Activated naive CD4-positive, alpha-beta T cell treated with anti-CD3 and anti-CD28 coated beads, Interleukin-2, amount 50 U/mL, for 16 hours (primary cell): ENCODE data around the gene CYP19A1.

Source experiments
- DNase-seq: peaks from one replicate; pipeline ENCODE4 v3.0.0-alpha.2; 2020

Gene CYP19A1

DNA sequence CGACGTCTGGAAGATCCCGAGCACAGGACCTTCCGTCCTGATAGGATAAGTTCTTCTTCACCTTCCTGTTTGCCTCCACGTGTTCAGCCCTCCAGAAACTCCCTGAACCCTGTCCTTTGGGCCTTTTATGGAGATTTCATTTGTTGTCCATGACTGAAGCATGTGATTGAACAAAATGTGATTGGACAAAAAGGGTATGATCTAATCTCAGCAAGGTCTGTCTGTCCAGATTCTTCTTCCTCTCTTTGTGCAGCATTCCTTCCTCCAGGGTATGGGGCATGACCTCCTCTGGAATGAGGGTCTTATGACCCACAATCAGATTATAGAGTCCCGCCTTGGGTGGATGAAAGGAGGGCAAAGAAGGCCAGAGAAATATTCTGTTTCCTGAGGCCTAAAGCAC lies at the start of gene CYP19A1:
Gene CYP19A1 (minus strand): TSS at position 101 of the 400 bp plus-strand sequence. CDS start 95,684 bp downstream, outside the sequence.
- no peak for DNase-seq

DNA sequence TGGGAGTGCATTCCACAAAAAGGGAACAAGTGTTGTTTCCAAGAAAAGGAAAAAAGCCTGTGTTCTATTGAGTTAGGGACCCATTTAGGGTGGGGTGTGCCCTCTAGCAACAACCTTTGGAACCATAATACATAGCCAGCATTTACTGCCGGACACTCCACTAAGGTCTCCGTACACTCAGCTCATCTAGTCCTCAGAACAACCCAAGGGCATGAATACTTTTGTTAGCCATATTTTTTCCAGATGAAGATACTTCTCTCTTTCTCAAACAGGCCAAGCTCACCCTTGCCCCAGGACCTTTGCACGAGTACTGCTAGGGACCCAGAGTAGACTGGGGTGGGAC lies 49.3 kb upstream of the CYP19A1 start:
- DNase-seq = no peak

DNA sequence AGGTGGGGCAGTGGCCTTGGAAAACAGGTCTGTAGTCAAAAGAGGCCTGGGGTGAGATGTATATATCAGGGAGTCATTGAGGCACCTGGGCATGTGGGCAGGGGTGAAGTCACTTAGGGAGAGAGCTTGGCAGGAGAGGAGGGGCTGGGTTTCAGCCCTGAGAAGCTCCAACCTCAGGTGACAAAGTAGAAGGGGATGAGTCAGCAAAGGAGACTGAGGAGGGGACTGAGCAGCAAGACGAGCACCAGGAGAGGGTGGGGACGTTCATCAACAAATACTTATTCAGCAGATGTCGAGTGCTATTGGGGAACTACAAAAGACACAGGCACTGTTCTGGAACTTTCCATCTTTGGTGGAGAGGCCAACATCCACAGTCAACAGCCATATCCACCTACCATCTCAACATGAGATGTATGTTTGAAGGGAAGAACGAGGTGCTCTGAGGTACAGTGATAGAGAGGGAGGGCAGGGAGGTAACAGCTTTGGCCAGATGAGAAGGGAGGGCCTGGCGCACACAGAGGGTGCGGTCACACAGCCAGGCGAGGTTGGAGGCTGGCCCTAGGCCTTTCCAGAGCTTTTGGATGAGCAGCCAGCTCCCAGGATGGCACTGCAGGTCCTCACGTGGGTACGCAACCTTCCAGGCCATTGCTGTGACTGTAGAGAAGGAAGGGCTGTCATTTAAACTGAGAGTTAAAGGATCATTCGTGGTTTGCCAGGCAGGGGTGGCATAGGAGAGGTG lies 48.7 kb upstream of the CYP19A1 start:
- DNase-seq = no peak

DNA sequence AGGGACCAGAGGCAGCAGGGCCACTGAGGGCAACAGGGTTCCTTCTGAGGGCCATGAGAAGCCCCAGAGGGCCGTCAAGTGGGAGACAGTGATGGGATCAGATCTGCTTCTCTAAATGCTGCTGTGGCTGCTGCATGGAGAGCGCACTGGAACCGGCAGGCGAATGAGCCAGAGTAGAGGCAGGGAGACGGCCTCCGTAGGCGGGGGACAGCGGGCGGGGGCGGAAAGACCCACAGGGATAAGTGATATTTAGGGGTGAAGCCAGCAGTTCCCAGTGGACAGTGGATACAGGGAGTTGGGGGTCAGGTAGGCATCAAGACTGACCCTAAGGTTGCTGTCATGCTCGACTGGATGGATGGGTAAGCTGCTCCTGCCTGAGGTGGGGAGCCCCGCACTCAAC lies 48.1 kb upstream of the CYP19A1 start:
- no peak for DNase-seq

DNA sequence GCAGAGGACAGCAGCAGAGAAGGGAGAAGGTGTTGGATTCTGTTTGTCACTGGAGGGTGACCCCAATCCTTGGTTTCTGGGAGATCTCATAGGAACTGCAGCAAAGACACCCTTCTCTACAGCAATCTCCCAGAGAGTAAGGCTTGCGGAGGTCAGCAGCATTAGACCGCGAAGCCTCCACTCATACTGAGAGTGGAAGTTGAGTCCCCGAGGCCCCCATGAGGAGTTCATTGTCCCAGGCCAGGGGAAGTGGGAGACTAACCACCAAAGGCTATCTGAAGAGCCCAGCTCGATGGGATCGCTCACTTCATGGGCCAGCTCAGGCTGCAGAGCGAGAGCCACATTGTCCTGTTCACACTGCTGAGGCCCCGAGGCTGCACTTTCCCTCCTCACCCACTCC lies 47.6 kb upstream of the CYP19A1 start:
- no peak for DNase-seq

DNA sequence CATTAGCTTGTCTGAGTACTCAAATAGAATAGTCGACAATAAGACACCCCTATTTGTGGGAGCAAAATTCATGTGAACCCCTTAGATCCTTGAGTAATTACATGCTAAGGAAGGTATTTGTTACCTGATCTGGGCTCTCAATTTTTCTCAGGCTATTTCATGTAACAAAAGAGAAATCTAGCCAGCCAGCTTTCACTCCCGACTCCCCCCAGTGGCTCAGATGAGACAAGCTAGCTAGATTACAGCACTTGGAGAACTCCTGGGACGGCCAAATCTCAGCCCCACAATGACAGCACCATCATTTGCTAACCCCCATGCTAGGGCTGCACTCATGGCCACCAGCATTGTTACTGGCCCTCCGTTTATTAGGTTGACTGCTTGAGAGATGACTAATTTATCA lies 44.4 kb upstream of the CYP19A1 start:
- no peak for DNase-seq

DNA sequence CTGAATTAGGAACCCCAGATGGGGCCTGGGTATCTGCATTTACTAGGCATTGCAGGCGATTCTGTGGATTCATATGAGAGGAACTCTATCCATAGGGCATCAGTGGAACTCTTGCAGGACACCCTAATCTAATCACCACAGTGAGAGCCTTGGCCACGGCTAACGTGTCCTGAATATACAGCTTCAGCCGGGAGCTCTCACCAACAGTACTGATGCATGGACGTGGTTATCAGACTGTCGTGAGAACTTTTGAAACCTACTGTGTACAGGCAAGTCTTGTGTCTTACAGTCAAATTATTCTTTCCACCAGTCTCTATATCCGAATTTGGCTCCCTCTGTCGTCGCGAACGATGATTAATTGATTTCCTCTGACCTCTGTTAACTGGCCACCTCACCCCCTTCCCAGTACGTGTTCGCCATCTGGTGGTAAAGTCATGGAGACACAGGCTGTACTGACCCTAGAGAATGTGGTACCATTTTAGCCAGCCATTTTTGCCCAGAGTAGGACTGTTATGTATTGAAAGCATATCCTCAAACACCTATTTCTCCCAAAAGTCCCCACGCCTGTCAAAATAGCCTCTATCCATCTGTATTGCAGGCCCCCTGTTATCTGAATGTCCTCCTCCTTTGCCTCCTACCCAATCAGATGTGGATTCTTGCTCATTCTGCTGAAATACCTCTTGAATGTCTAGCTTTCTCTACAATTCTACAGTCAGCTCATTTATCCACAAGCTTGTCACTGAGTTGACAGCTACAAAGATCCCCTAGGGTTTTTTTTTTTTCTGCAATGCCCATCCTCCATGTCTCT lies 42.8 kb upstream of the CYP19A1 start:
- no peak for DNase-seq

DNA sequence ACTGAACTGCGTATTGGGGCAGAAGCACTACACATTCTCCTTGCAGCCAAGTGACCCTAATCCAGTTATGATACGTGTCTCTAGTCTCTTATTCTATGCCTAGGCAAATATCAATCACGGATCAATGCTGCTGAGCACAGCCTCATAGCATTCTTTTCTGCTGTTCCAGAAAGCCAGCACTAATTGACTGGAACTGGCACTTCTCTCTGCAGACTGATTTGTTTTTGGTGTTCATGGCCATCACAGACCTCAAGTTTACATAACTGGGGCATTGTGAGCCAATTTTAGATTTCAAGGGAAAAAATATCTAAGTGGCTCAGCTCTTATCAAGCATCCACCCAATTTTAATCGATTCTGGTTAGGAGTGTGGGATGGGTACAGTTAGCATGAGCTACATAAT lies 41.0 kb upstream of the CYP19A1 start:
- DNase-seq = no peak

DNA sequence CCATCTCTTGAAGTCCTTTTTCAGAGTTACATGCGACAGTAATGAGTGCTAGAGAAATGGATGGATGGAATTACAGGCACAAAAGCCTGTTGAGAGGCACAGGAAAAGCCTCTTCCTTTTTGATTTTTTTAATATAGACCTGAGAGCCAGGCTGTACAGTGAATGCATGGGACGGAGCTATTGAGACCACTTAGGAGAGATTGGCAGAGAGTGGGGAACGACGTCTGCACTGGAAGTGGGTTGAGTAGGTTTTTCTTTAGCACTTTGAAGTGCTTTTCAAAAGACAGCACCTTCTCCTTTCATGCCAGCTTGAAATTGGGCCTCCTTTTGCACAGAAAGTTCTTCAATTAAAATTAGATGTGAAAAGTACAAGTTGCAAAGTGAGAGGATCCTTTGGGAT lies 40.0 kb upstream of the CYP19A1 start:
- DNase-seq = no peak

DNA sequence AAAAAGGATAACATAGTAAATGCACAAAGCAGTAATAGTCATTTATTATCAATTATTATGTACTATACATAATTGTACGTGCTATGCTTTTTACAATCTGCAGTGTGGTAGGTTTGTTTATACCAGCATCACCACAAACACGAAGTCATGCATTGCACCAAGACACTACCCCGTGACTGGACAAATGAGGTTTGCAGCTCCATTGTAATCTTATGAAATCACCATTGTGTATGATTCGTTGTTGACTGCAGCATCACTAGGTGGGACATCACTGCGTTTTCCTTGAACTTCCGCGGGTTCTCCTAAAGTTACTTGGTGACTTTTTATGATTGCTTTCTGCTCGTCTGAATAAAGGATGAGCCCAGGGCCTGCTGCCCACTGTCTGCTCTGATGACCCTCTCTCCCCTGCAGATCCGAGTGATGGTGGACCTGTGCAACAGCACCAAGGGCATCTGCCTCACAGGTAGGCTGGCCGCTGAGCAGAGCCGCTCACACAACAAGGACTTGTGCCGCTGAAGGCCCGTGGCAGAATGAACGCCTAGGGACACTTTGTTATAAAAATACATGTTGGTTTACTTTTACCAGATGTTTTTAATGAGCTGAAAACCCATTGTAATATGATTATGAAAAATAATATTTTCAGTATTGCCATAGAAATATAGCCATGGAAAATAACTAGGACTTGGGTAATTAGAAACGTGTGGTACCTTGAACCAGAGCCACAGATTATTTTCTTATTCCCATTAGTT lies 38.8 kb upstream of the CYP19A1 start:
- no peak for DNase-seq

DNA sequence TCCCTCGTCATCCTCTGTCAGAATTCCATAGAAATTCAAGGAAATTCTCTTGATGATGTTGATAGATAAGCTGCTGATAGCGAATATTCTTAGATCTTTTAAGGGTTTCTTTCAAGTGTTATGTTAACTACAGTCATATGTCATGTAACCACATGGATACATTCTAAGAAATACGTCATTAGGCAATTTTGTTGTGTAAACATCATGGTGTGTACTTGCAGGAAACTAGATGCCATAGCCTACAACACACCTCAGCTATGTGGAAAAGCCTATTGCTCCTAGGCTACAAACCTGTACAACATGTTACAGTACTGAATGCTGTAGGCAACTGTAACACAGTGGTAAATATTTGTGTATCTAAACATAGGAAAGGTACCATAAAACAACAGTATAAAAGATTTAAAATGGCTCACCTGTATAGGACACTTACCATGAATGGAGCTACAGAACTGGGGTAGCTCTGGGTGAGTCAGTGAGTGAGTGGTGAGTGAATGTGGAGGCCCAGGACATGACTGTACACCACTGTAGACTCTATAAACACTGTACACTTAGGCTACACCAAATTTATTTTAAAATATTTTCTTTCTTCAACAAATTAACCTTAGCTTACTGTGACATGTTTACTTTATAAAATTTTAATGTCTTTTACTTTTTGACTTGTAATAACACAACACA lies 37.7 kb upstream of the CYP19A1 start:
- no peak for DNase-seq

DNA sequence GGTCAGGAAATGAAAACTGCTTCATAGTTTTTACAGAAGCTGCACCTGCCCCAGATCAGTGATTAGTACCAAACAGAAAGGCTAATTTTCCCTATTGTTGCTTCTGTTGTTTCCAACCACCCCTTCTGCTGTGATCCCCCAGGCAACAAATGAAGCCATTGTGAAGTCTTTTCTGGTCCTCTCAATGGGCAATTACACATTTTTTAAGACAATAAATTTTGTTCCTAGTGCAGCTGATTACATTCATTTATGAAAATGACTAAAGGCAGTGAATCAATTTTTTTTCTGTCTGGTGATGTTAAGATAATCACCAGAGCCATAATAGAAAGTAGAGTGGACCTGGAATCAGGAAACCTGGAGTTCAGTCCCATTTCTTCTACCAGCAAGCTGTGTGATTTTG lies 35.7 kb upstream of the CYP19A1 start:
- no peak for DNase-seq

DNA sequence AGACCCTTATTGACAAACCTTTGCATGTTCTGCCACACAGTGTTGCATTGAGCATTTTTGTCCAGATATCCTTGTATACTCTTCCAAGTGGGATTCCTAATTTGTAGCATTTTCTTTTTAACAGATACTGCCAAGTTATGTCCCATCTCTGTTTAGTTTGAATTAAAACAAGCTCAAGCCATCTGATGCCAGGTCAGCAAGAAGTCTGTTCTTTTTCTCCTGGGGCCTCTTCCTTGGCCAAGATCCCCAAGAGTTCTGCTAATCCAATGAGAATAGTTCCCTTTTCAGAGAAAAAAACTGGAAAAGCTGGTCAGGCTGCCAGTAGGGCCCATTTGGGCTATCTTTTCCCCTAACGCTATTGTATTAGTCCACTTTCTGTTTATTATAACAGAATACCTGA lies 32.9 kb upstream of the CYP19A1 start:
- DNase-seq = no peak

DNA sequence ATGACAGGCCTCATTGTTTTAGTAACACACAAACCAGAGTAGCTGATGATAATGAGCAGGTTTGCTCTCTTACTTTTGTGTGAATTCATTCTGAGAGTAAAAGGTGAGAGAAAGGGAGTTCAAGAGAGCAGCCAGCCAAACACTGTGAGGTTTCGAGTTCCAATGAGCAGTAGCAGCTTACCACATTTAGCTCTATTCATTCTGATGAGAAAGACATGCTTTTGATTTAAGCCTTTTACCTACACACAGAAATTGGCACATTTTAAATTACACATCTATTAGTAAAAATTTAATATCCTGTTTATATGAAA lies 31.0 kb upstream of the CYP19A1 start:
- no peak for DNase-seq

DNA sequence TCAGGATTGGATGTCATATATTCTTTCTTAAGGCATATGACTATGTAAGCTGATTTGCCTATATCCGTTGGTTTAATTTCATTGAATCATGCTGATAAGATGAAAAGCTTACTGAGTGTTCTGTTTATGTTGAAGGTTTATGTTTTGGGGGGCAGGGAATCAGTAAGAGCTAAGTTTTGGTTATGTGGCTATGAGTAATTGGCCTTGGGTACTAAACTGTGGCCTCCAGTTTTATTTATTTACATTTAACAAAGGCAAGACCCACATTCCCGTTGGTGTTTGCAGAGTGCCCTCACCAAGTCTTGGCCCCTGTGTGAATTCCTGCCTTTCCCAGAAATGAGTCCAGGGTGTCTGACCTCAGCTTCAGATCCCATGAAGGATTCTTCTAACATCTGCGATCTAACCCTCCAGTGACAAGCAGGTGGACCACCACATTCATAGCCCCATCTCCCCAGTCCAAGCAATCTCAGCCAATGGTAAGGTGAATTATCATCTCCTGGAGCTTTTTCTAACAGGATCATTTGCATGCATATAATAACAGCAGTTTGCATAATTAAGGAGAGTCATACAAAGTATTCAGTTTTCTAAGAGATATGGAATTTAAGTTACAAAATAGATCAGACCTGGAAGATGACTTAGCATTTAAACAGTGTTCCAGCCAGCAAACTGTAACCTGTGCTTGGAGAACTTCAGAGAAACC lies 30.5 kb upstream of the CYP19A1 start:
- DNase-seq = no peak

DNA sequence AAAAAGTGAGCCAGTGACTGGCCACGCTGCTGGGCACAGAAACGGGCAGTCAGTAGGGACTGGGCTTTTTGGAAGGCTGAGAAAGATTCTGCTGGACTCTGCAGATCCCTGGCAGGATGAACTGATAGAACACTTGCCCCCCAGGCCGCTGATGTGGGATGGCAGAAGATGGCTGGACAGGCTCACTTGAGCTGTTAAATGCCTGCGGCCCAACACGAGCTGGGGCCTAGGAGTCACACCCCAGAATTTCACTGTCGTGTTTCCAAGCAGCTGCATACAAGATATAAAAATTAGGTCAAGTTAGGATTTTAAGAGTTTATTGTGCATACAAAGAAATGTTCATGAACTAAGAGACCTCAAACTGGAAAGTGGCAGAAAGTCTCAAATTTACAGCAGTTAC lies 29.9 kb upstream of the CYP19A1 start:
- DNase-seq = no peak

DNA sequence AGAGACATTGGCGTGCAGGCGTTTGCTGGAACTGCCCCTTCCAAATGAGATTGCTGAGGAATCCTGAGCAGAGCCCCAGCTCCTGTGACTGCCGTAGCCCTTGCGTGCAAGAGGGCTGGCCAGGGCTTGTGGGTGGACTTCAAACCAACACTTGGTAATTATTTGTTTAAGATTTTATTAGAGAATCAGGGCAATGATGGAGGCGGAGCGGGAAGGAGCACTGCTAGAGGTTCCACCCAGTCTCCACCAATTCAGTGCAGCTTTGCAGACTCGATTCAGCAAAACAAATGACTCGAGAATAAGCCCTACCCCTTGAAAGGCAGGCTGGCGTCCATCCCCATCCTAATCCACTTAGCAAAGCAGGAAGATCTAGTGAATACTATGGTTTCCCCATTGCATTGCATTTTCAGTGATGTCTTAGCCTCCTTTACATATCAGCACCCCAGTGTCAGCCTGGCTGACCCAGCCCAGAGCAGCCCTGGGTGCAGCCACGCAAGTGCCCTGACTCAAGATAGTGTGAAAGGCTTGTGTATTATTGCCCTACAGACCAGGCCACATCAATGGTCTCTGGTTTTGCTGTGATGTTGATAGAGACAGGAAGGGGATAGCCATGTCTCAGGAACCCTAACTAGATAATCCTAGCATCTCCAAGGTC lies 29.1 kb upstream of the CYP19A1 start:
- DNase-seq = no peak

DNA sequence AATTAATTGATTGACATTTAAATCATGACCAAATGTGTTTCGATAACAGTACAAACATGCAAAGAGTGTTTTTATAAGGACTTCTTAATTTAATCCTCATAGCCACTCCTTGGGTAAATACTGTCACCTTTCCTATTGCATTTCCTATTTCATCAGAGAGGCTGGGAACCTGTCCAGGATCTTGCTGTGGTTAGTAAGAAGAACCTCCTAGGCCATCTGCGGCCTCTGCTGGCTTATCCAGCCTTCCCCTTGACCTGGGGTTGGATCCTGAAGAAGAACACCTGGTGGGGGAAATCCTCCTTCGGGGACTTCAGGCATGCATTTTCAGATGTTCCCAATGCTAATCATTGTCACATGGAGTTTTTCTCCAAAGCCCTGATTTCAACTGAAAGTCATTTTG lies 28.5 kb upstream of the CYP19A1 start:
- no peak for DNase-seq

DNA sequence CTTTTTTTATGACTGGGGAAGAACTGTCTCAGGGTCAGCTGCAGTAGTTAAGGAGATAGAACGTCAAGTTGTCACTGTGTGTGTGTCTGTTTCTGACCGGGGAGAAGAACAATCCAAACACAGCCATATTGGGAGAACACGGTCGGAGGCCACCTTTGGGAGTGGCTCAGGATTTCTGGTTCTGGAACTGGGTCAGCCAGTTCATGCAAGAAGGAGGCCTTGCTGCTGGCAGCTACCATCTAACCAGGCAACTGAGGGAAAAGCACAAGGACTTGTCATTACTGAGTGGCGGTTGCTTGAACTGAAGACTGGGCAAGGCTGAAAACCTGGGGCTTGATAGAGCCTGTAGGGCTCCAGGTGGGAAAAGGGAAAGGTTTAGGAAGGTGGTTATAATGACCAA lies 27.7 kb upstream of the CYP19A1 start:
- no peak for DNase-seq

DNA sequence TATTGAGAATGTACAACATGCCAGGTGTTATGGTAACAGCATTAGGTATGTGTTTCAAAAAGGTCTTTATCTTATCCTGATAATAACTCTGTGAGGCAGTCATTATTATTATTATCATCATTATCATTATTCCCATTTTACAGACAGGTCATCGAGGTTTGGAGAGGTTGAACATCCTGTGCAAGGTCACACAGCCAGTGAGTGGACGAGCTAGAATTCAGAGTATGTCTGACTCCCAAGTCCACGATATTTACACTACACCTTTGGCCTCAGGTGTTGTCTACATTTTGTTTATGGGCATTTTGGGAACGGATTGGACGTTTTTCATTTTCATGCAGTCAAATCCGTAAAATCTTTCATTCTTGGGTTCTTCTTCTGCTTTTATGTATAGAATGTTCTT lies 27.0 kb upstream of the CYP19A1 start:
- no peak for DNase-seq

DNA sequence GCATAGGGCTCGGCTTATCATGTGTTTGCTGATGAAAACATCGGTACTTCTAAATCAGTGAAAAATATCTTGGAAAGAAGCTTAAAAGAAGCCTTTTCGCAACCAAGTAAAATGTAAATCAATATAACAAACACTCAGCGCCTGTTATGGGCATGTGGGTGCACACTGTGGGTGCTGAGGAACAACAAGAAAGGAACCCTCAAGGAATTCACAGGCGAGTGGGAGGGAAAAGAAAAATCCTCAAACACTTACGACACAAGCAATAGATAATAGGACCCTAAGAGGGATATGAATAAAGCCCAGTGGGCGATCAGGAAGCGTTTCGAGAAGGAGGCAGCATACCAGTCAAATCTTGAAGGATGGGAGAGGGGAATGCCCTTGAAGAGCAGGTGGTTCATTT lies 25.0 kb upstream of the CYP19A1 start:
- no peak for DNase-seq

DNA sequence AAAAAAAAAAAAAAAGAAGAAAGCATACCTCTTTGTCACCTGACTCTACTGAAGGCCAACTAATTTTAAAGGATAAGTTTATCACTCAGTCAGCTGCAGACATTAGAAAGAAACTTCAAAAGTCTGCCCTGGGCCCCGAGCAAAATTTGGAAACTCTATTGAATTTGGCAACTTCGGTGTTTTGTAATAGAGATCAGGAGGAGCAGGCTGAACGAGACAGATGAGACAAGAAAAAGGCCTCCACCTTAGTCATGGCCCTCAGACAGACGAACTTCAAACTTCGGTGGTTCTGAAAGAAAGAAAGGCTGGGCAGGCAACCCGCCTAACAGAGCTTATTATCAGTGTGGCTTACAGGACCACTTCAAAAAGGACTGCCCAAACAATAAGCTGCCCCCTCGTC lies 21.6 kb upstream of the CYP19A1 start:
- no peak for DNase-seq
